ENCODE data around the gene WNT9A. TPM values are rescaled to one million over a fixed set of nuclear protein-coding genes. Genes with fewer than 3 reads are reported as not detected.

The WNT9A gene
- total and polyA plus RNA-seq, 7 donors: 7.6 to 49.7 (median 22.0) TPM

DNA sequence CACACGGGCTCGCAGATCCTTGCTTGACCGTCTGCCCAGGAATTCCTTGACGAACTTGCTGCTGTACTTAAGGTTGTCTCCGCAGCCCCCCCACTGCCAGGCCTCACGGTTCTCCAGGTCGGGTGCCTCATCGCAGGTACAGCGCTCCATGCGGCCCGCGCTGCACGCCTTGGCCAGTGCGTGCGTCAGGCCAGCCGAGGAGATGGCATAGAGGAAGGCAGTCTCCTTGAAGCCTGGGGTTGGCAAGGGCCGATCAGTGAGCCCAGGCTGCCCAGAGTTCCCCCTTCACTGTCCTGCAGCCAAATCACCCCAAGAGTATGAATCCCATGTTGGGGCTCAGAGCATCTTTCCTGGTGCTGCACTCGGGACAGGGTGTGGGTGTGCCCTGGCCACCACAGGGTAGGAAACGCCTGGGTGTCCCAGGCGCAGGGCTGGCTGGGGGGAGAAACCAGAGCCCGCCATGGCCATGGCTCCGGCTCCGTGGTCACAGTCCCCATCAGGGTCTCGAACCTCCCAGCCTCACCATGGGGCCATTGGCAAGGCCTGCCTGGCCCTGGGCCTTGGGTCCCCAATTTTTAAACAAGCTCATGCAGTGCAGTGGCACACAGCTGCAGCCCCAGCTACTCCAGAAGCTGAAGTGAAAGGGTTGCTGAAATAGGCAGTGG lies 23.4 kb downstream of the WNT9A start:
- peaks cover 0 to 49% of the 10 kb centered on the region in 2 donors for H3K36me3 ChIP-seq (ENCODE audit: insufficient read depth in 1 of 2, low read depth in 1 of 2)
- DNase-seq (no peak), ATAC-seq (no peak)
- WGBS, 3 donors: 93 to 94% (median 93%) methylated on average over 23 to 24 of the region's 24 CpGs
- intact Hi-C loops (cut with DNase I): no loop called here
- no peak overlapping the region for H3K27ac ChIP-seq
- H3K4me1 ChIP-seq: peaks cover 3% of the 10 kb centered on the region
- TF ChIP-seq, protein P1, sequence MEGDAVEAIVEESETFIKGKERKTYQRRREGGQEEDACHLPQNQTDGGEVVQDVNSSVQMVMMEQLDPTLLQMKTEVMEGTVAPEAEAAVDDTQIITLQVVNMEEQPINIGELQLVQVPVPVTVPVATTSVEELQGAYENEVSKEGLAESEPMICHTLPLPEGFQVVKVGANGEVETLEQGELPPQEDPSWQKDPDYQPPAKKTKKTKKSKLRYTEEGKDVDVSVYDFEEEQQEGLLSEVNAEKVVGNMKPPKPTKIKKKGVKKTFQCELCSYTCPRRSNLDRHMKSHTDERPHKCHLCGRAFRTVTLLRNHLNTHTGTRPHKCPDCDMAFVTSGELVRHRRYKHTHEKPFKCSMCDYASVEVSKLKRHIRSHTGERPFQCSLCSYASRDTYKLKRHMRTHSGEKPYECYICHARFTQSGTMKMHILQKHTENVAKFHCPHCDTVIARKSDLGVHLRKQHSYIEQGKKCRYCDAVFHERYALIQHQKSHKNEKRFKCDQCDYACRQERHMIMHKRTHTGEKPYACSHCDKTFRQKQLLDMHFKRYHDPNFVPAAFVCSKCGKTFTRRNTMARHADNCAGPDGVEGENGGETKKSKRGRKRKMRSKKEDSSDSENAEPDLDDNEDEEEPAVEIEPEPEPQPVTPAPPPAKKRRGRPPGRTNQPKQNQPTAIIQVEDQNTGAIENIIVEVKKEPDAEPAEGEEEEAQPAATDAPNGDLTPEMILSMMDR (IDR thresholded peaks at IDR 0.05): no peak
- no peaks in the 10 kb centered on the region for H3K9me3 ChIP-seq
- H3K4me3 ChIP-seq: no peak overlapping the region
- H3K27me3 ChIP-seq (ENCODE audit: insufficient read depth in 3 of 3, low read length in 2 of 3): no peaks in the 10 kb centered on the region

DNA sequence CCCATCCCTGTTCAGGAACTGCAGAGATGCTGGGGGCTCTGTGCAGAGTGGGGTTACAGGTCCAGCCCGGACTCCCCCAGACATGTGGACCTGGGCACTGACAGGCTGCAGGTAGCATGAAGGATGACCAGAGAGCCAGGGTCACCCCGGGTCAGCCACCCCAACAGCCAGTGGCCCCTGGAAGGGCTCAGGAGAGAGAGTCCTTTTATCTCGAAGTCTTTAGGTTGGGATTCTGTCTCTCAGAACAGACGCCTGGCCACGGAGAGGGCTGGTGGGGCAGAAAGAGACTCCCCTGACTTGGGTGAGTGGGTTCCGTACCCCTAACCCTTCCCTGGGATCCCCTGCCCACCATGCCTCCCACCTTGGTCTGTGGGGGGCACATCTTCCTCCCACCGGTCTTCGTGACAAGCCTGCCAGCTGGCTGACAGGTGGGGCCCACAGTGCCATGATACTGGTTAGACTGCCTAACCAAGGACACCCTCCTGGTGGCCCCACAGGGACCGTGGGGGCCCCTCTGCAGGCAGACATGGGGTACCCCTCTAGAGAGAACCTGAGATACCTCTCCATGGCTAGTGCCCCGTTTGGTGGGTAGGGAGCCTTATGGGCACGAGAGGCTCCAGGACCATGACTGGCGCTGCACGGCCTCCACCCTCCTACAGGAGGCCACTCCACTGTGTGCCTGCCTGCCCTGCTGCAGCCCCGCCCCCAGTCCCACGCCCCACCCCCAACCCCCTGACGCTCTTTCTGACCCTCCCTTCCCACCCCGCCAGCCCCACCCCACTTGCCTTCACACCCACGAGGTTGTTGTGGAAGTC lies 24.2 kb downstream of the WNT9A start:
- Histone ChIP-seq H3K4me1 (no peaks in the 10 kb centered on the region), H3K36me3 (ENCODE audit: insufficient read depth in 1 of 2, low read depth in 1 of 2) (peaks cover 0 to 49% of the 10 kb centered on the region in 2 donors), H3K4me3 (no peak overlapping the region), H3K9me3 (no peaks in the 10 kb centered on the region), H3K27me3 (ENCODE audit: insufficient read depth in 3 of 3, low read length in 2 of 3) (no peaks in the 10 kb centered on the region), H3K27ac (no peak overlapping the region)
- ATAC-seq (no peak), DNase-seq (no peak)
- intact Hi-C loops (cut with DNase I): no loop called here
- WGBS, 3 donors: 85 to 86% (median 86%) methylated on average over 17 to 18 of the region's 18 CpGs
- TF ChIP-seq, protein P1 (IDR thresholded peaks at IDR 0.05): no peak

DNA sequence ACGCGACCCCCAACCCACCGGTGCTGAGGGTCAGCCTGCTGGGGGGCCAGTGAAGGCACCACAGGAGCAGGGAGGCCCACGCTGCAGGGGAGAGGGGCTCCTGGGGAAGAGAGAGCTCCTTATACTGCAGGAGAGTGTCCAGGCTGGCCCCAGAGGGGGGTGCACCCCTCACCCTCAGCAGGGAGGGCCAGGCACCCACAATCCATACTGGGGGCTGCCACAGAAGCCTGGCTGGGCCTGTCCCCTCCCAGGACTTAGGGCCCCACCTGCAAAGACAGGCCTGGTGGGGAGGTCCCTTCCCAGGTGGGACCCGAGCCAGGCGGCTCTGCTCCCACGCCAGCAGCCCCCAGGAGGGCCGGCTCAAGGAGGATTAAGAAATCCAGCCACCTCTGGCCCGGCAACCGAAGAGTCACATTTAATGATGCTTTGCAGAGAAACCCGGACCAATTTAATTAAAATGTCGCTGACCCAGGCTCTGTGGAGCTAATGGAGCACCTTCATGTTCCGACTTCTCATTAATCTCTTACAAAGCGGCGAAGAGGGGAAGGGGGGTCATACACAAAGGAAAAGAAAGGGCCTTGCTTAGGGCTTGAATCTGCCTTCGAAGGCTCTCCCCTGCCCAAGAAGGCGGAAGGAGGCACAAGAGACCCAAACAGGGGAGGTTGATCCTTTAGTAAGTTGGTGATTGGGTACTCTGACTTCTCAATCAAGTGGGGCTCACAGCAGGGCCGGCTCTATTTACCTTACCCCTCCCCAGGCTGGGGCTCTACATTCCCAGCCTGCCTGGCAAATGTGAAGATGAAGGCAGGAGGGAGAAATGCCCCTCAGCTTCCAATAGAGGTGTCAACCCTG lies 25.0 kb downstream of the WNT9A start:
- intact Hi-C loops (cut with DNase I): no loop called here
- no peaks in the 10 kb centered on the region for H3K27me3 ChIP-seq (ENCODE audit: insufficient read depth in 3 of 3, low read length in 2 of 3)
- no peaks in the 10 kb centered on the region for H3K4me1 ChIP-seq
- WGBS, 3 donors: 80 to 88% (median 82%) methylated on average over 17 to 18 of the region's 18 CpGs
- peaks cover 0 to 49% of the 10 kb centered on the region in 2 donors for H3K36me3 ChIP-seq (ENCODE audit: insufficient read depth in 1 of 2, low read depth in 1 of 2)
- TF ChIP-seq, protein P1 (IDR thresholded peaks at IDR 0.05): no peak
- H3K9me3 ChIP-seq: no peaks in the 10 kb centered on the region
- no peak for DNase-seq
- H3K27ac ChIP-seq: no peak overlapping the region
- no peak overlapping the region for H3K4me3 ChIP-seq
- ATAC-seq: no peak

DNA sequence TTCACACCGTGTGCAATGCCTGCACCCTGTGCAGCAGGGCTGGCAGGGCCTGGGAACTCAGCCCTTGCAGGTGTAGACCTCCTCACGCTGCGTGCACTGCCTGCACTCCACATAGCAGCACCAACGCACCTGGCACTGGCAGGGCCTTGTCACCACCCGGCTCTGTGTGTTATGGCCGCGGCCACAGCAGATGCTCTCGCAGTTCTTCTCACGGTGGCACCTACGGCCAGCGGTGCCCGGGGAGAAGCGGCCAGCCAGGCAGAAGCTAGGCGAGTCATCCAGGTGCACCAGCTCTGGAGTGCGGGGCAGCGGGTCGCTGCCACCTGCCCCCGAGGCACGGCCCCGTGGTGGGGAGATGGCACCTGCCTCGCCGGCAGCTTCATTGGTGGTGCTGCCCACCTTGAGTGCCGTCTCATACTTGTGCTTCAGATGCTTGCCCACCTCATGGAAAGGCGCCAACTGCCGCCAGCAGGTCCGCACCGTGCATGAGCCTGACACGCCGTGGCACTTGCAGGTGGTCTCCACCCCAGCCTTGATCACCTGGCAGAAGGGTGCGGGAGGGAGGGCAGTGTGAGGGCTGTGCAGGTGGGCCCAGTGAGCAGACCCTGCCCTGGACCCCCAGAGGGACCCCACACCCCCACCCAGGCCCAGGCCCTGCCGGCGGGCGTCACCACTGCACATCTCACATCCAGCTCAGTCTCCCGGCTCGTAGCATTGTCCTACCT lies 26.1 kb downstream of the WNT9A start:
- no peaks in the 10 kb centered on the region for H3K9me3 ChIP-seq
- intact Hi-C loops (cut with DNase I): no loop called here
- H3K36me3 ChIP-seq (ENCODE audit: insufficient read depth in 1 of 2, low read depth in 1 of 2): peaks cover 0 to 49% of the 10 kb centered on the region in 2 donors
- DNase-seq: no peak
- no peak for ATAC-seq
- H3K4me3 ChIP-seq: no peak overlapping the region
- 91 to 95% (median 93%) methylated on average over 35 of the region's 35 CpGs for WGBS, 3 donors
- no peaks in the 10 kb centered on the region for H3K27me3 ChIP-seq (ENCODE audit: insufficient read depth in 3 of 3, low read length in 2 of 3)
- H3K27ac ChIP-seq: no peak overlapping the region
- no peaks in the 10 kb centered on the region for H3K4me1 ChIP-seq
- TF ChIP-seq, protein P1 (IDR thresholded peaks at IDR 0.05): no peak

Data from psoas muscle (tissue), 8 donors.